NCI-H1436 treated with DMSO at 0.1 percent for 48 hours (cell line): ENCODE results near the gene TBC1D16.

Experiments
- DNase-seq: peaks from one replicate; lab custom pipeline; 2025; lab: John Stamatoyannopoulos, UW

The TBC1D16 gene

GRCh38 chr17:79927688-79928501 lies 107.8 kb downstream of the TBC1D16 start:
- no peak for DNase-seq

- no peak for DNase-seq
These were observed 108.5 kb downstream of the TBC1D16 start for GRCh38 chr17:79927136-79927661.

GRCh38 chr17:79926605-79927135 lies 109.0 kb downstream of the TBC1D16 start:
- no peak for DNase-seq

- no peak for DNase-seq
These were observed 109.5 kb downstream of the TBC1D16 start for GRCh38 chr17:79926142-79926604.

DNA sequence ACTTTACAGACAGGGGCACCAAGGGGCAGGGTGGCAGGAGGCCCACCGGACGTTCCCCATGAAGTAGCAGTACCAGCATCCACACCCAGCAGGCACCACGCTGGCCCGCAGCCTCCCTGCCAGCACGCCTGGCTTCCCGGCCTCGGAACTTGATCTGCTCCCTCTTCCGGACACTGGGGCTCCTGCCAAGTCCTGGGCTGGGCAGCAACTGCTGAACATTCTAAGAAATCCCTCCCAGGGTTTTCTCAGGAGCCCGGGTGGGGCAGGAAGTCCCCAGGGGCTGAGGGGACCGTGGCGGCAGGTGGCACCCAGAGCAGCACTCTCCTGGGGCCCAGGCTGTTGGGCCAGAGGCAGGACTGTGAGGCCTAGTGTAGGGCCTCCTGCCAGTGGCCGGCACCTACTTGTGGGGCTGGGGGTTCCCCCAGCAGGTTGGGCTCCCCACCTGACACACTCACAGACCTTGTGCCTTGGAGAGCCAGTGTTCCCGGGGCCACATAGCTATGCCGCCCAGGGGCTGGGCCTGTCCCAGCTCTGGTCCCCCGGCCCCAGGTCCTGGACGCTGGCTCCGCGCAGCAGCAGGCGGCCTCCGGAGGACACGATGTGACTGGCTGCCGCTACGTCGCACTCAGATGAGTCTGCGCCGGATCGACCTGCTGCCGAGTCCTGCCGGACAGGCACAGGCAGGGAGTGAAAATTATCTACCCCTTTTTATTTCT lies 110.3 kb downstream of the TBC1D16 start:
- no peak for DNase-seq

- no peak for DNase-seq
These were observed 111.1 kb downstream of the TBC1D16 start for GRCh38 chr17:79924639-79924976.

GRCh38 chr17:79923974-79924638 lies 111.6 kb downstream of the TBC1D16 start:
- DNase-seq, result no peak

DNA sequence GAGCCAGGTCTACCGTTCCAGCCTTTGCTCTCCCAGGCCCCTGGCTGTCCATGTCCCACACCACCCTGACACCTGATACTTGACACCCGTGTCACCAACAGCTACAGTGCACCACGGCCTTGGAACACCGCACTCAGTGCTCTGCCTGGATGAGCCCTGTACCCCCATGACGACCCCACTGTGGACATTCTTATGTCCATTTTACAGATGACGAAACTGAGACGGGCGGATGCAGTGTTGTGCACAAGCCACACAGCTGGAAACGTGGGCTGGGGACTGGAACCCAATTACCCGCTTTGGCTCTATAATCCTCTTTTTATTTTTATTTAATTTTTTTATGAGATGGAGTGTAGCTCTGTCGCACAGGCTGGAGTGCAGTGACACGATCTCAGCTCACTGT lies 112.9 kb downstream of the TBC1D16 start:
- no peak for DNase-seq

- DNase-seq, result no peak
These were observed 113.5 kb downstream of the TBC1D16 start for GRCh38 chr17:79922116-79922601.

GRCh38 chr17:79921411-79922115 lies 114.1 kb downstream of the TBC1D16 start:
- no peak for DNase-seq

DNA sequence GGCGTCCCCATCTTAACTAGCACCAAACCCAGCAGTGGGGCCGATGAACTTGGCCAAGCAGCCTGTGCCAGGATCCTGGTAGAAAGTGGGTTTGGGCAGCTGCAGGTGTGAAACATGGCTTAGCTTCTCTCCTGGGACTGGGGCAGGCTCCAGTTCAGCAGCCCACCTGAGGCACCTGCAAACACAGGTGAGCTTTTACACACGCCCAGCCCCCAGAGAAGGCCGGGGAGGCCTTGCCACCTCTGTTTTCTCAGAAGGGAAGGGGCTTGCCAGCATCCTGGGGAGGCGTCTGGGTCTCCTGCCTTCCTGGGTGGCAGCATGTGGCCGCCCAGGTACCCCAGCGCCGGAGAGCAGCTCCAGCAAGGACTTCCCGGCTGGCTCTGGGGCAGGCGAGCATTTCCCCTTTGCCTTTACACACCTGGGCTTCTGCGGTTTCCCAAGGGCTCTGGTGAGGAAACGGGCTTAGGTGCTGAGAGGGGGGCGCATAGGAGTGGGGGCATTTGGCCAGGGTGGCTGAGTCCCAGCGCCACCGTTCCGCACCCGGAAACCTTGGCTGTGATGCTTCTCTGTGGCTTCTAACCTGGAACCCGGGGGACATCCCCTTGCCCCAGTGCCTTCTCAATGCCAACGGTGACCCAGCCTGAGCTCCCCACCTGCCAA lies 114.8 kb downstream of the TBC1D16 start:
- no peak for DNase-seq

GRCh38 chr17:79919862-79920720 lies 115.6 kb downstream of the TBC1D16 start:
- no peak for DNase-seq

- no peak for DNase-seq
These were observed 116.5 kb downstream of the TBC1D16 start for GRCh38 chr17:79919164-79919585.

GRCh38 chr17:79918581-79919163 lies 117.0 kb downstream of the TBC1D16 start:
- no peak for DNase-seq

GRCh38 chr17:79917902-79918484 lies 117.7 kb downstream of the TBC1D16 start:
- DNase-seq, result no peak

- no peak for DNase-seq
These were observed 118.4 kb downstream of the TBC1D16 start for GRCh38 chr17:79916991-79917901.

DNA sequence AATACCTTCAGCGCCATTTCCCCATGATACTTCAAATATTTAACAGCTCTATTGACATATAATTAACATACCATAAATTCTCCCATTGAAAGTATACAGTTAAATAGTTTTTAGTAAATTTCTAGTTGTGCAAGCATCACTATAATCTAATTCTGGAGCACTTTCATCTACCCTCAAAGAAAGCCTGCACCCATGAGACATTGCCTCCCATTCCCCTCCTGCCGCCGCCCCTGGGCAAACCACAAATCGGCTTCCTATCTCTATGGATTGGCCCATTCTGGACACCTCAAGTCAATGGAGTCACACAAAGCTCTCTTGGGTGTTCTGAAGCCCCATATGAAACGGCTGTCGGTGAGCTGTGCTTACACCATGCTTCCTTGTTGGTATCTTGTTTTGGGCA lies 119.2 kb downstream of the TBC1D16 start:
- no peak for DNase-seq

- DNase-seq, result no peak
These were observed 119.7 kb downstream of the TBC1D16 start for GRCh38 chr17:79915850-79916430.
